ENCODE data around the gene SPECC1.

GRCh38 chr17:20133517-20133916 is 124.4 kb downstream of the SPECC1 start:
- no peak for TF ChIP-seq CTCF (conservative IDR thresholded peaks at IDR 0.05; ENCODE audit: low read depth, low read length)
- no peak for TF ChIP-seq EZH2phosphoT487 (IDR thresholded peaks at IDR 0.05; ENCODE audit: borderline replicate concordance, low read length)

All from PC-3 (cell line).